Measurements from ENCODE around the gene TBC1D5. TPM values are rescaled to one million over a fixed set of nuclear protein-coding genes. Genes with fewer than 3 reads are reported as not detected.

TBC1D5 gene
- polyA plus RNA-seq, 4 donors: 5.1 to 37.6 (median 12.4) TPM

GRCh38 chr3:17166369-17166768, 576.1 kb downstream of the TBC1D5 start:
- Histone ChIP-seq H3K4me3 (ENCODE audit: low read depth in 1 of 3, low read length in 3 of 3) (no peak overlapping the region), H3K4me1 (ENCODE audit: control insufficient read depth in 3 of 3, insufficient read depth in 2 of 3, low read depth in 1 of 3, low read length in 2 of 3) (no peaks in the 10 kb centered on the region), H3K9me3 (ENCODE audit: control insufficient read depth in 2 of 2, insufficient read depth in 1 of 2, low read depth in 1 of 2, low read length in 1 of 2) (no peaks in the 10 kb centered on the region), H3K27me3 (ENCODE audit: control insufficient read depth in 3 of 3, insufficient read depth in 3 of 3, low read length in 3 of 3) (no peaks in the 10 kb centered on the region), H3K36me3 (ENCODE audit: control insufficient read depth in 3 of 3, insufficient read depth in 2 of 3, low read depth in 1 of 3, low read length in 3 of 3) (peaks cover 4 to 43% (median 7%) of the 10 kb centered on the region in 3 donors), H3K27ac (ENCODE audit: low read depth in 1 of 3, low read length in 2 of 3) (no peak overlapping the region)
- WGBS, 3 donors: 85 to 91% (median 85%) methylated on average over 7 of the region's 7 CpGs
- FAIRE-seq (no peak), DNase-seq (no peak)

- DNase-seq (no peak), FAIRE-seq (no peak)
- Histone ChIP-seq H3K36me3 (ENCODE audit: control insufficient read depth in 3 of 3, insufficient read depth in 2 of 3, low read depth in 1 of 3, low read length in 3 of 3) (peaks cover 4 to 53% (median 7%) of the 10 kb centered on the region in 3 donors), H3K9me3 (ENCODE audit: control insufficient read depth in 2 of 2, insufficient read depth in 1 of 2, low read depth in 1 of 2, low read length in 1 of 2) (no peaks in the 10 kb centered on the region), H3K4me3 (ENCODE audit: low read depth in 1 of 3, low read length in 3 of 3) (no peak overlapping the region), H3K27me3 (ENCODE audit: control insufficient read depth in 3 of 3, insufficient read depth in 3 of 3, low read length in 3 of 3) (no peaks in the 10 kb centered on the region), H3K4me1 (ENCODE audit: control insufficient read depth in 3 of 3, insufficient read depth in 2 of 3, low read depth in 1 of 3, low read length in 2 of 3) (no peaks in the 10 kb centered on the region), H3K27ac (ENCODE audit: low read depth in 1 of 3, low read length in 2 of 3) (no peak overlapping the region)
- 97 to 100% (median 97%) methylated on average over 2 of the region's 2 CpGs for WGBS, 3 donors
These were observed 580.3 kb downstream of the TBC1D5 start for GRCh38 chr3:17162116-17162515.

GRCh38 chr3:17160597-17160996, 581.8 kb downstream of the TBC1D5 start:
- no peak for DNase-seq
- no peak overlapping the region for H3K27ac ChIP-seq (ENCODE audit: low read depth in 1 of 3, low read length in 2 of 3)
- FAIRE-seq: no peak
- no peak overlapping the region for H3K4me3 ChIP-seq (ENCODE audit: low read depth in 1 of 3, low read length in 3 of 3)
- no peaks in the 10 kb centered on the region for H3K9me3 ChIP-seq (ENCODE audit: control insufficient read depth in 2 of 2, insufficient read depth in 1 of 2, low read depth in 1 of 2, low read length in 1 of 2)
- peaks cover 0 to 56% (median 3%) of the 10 kb centered on the region in 3 donors for H3K36me3 ChIP-seq (ENCODE audit: control insufficient read depth in 3 of 3, insufficient read depth in 2 of 3, low read depth in 1 of 3, low read length in 3 of 3)
- 92 to 98% (median 97%) methylated on average over 4 of the region's 4 CpGs for WGBS, 3 donors
- H3K27me3 ChIP-seq (ENCODE audit: control insufficient read depth in 3 of 3, insufficient read depth in 3 of 3, low read length in 3 of 3): no peaks in the 10 kb centered on the region
- no peaks in the 10 kb centered on the region for H3K4me1 ChIP-seq (ENCODE audit: control insufficient read depth in 3 of 3, insufficient read depth in 2 of 3, low read depth in 1 of 3, low read length in 2 of 3)

- no peaks in the 10 kb centered on the region for H3K4me1 ChIP-seq (ENCODE audit: control insufficient read depth in 3 of 3, insufficient read depth in 2 of 3, low read depth in 1 of 3, low read length in 2 of 3)
- H3K9me3 ChIP-seq (ENCODE audit: control insufficient read depth in 2 of 2, insufficient read depth in 1 of 2, low read depth in 1 of 2, low read length in 1 of 2): peaks cover 0 to 5% of the 10 kb centered on the region in 2 donors
- peaks cover 0 to 62% (median 6%) of the 10 kb centered on the region in 3 donors for H3K36me3 ChIP-seq (ENCODE audit: control insufficient read depth in 3 of 3, insufficient read depth in 2 of 3, low read depth in 1 of 3, low read length in 3 of 3)
- DNase-seq (no peak), FAIRE-seq (no peak)
- H3K4me3 ChIP-seq (ENCODE audit: low read depth in 1 of 3, low read length in 3 of 3): no peak overlapping the region
- H3K27me3 ChIP-seq (ENCODE audit: control insufficient read depth in 3 of 3, insufficient read depth in 3 of 3, low read length in 3 of 3): no peaks in the 10 kb centered on the region
- WGBS, 3 donors: 96 to 99% (median 96%) methylated on average over 8 of the region's 8 CpGs
- no peak overlapping the region for H3K27ac ChIP-seq (ENCODE audit: low read depth in 1 of 3, low read length in 2 of 3)
These were observed 583.3 kb downstream of the TBC1D5 start for GRCh38 chr3:17158941-17159682.

- 84 to 93% (median 92%) methylated on average over 2 of the region's 2 CpGs for WGBS, 3 donors
- peaks cover 0 to 71% (median 6%) of the 10 kb centered on the region in 3 donors for H3K36me3 ChIP-seq (ENCODE audit: control insufficient read depth in 3 of 3, insufficient read depth in 2 of 3, low read depth in 1 of 3, low read length in 3 of 3)
These were observed 584.7 kb downstream of the TBC1D5 start for GRCh38 chr3:17157713-17158112.

GRCh38 chr3:17156864-17157263, 585.6 kb downstream of the TBC1D5 start:
- FAIRE-seq (no peak), DNase-seq (no peak)
- Histone ChIP-seq H3K4me3 (ENCODE audit: low read depth in 1 of 3, low read length in 3 of 3) (no peak overlapping the region), H3K27me3 (ENCODE audit: control insufficient read depth in 3 of 3, insufficient read depth in 3 of 3, low read length in 3 of 3) (no peaks in the 10 kb centered on the region), H3K27ac (ENCODE audit: low read depth in 1 of 3, low read length in 2 of 3) (no peak overlapping the region), H3K4me1 (ENCODE audit: control insufficient read depth in 3 of 3, insufficient read depth in 2 of 3, low read depth in 1 of 3, low read length in 2 of 3) (no peaks in the 10 kb centered on the region), H3K36me3 (ENCODE audit: control insufficient read depth in 3 of 3, insufficient read depth in 2 of 3, low read depth in 1 of 3, low read length in 3 of 3) (peaks cover 0 to 69% (median 6%) of the 10 kb centered on the region in 3 donors), H3K9me3 (ENCODE audit: control insufficient read depth in 2 of 2, insufficient read depth in 1 of 2, low read depth in 1 of 2, low read length in 1 of 2) (peaks cover 0 to 21% of the 10 kb centered on the region in 2 donors)
- WGBS, 3 donors: 97 to 98% (median 97%) methylated on average over 10 of the region's 10 CpGs

More at GRCh38 chr3:17157713-17158112, 584.7 kb downstream of the TBC1D5 start:
- H3K9me3 ChIP-seq (ENCODE audit: control insufficient read depth in 2 of 2, insufficient read depth in 1 of 2, low read depth in 1 of 2, low read length in 1 of 2): peaks cover 0 to 19% of the 10 kb centered on the region in 2 donors
- no peak overlapping the region for H3K4me3 ChIP-seq (ENCODE audit: low read depth in 1 of 3, low read length in 3 of 3)
- FAIRE-seq (no peak), DNase-seq (no peak)
- no peaks in the 10 kb centered on the region for H3K4me1 ChIP-seq (ENCODE audit: control insufficient read depth in 3 of 3, insufficient read depth in 2 of 3, low read depth in 1 of 3, low read length in 2 of 3)
- H3K27ac ChIP-seq (ENCODE audit: low read depth in 1 of 3, low read length in 2 of 3): no peak overlapping the region
- H3K27me3 ChIP-seq (ENCODE audit: control insufficient read depth in 3 of 3, insufficient read depth in 3 of 3, low read length in 3 of 3): no peaks in the 10 kb centered on the region

GRCh38 chr3:17155951-17156350, 586.5 kb downstream of the TBC1D5 start:
- no peaks in the 10 kb centered on the region for H3K4me1 ChIP-seq (ENCODE audit: control insufficient read depth in 3 of 3, insufficient read depth in 2 of 3, low read depth in 1 of 3, low read length in 2 of 3)
- peaks cover 0 to 25% of the 10 kb centered on the region in 2 donors for H3K9me3 ChIP-seq (ENCODE audit: control insufficient read depth in 2 of 2, insufficient read depth in 1 of 2, low read depth in 1 of 2, low read length in 1 of 2)
- no peak overlapping the region for H3K4me3 ChIP-seq (ENCODE audit: low read depth in 1 of 3, low read length in 3 of 3)
- no peak for FAIRE-seq
- H3K36me3 ChIP-seq (ENCODE audit: control insufficient read depth in 3 of 3, insufficient read depth in 2 of 3, low read depth in 1 of 3, low read length in 3 of 3): peaks cover 0 to 68% (median 6%) of the 10 kb centered on the region in 3 donors
- no peak overlapping the region for H3K27ac ChIP-seq (ENCODE audit: low read depth in 1 of 3, low read length in 2 of 3)
- WGBS, 3 donors: 89 to 97% (median 94%) methylated on average over 1 of the region's 1 CpG
- DNase-seq: no peak
- no peaks in the 10 kb centered on the region for H3K27me3 ChIP-seq (ENCODE audit: control insufficient read depth in 3 of 3, insufficient read depth in 3 of 3, low read length in 3 of 3)

- WGBS, 3 donors: 77 to 93% (median 88%) methylated on average over 10 of the region's 10 CpGs
These were observed 587.5 kb downstream of the TBC1D5 start for GRCh38 chr3:17154941-17155340.

More at GRCh38 chr3:17154941-17155340, 587.5 kb downstream of the TBC1D5 start:
- FAIRE-seq (no peak), DNase-seq (peak in 1 of 2 donors; percentile 30)
- Histone ChIP-seq H3K36me3 (ENCODE audit: control insufficient read depth in 3 of 3, insufficient read depth in 2 of 3, low read depth in 1 of 3, low read length in 3 of 3) (peaks cover 0 to 63% (median 6%) of the 10 kb centered on the region in 3 donors), H3K27ac (ENCODE audit: low read depth in 1 of 3, low read length in 2 of 3) (no peak overlapping the region), H3K4me1 (ENCODE audit: control insufficient read depth in 3 of 3, insufficient read depth in 2 of 3, low read depth in 1 of 3, low read length in 2 of 3) (no peaks in the 10 kb centered on the region), H3K4me3 (ENCODE audit: low read depth in 1 of 3, low read length in 3 of 3) (no peak overlapping the region), H3K27me3 (ENCODE audit: control insufficient read depth in 3 of 3, insufficient read depth in 3 of 3, low read length in 3 of 3) (no peaks in the 10 kb centered on the region), H3K9me3 (ENCODE audit: control insufficient read depth in 2 of 2, insufficient read depth in 1 of 2, low read depth in 1 of 2, low read length in 1 of 2) (peaks cover 0 to 25% of the 10 kb centered on the region in 2 donors)
